Vagina (tissue), 2 donors: ENCODE measurements around the gene GPRC5B. TPM values are rescaled to one million over a fixed set of nuclear protein-coding genes. Genes with fewer than 3 reads are reported as not detected.
A peak's percentile ranks its signal among the peaks of the same experiment; 100 is the strongest.

Experiments
- DNase-seq, 2 donors: peaks; one replicate each; pipeline ENCODE4 v3.0.0-alpha.2; 2017; ENCODE audit errors: extremely low spot score in 2 of 2
- H3K27ac ChIP-seq: fragments of 200-600 bp; sonication (generic); one replicate; pipeline ENCODE4 v1.5.1; 2019
- H3K27me3 ChIP-seq: fragments of 200-600 bp; sonication (generic); one replicate; pipeline ENCODE4 v1.5.1; 2019
- H3K36me3 ChIP-seq, 2 donors: fragments of 200-600 bp; sonication (generic); one replicate each; pipeline ENCODE4 v1.5.1; 2017 to 2019
- H3K4me1 ChIP-seq: fragments of 200-600 bp; sonication (generic); one replicate; pipeline ENCODE4 v1.5.1; 2019
- H3K4me3 ChIP-seq, 2 donors: fragments of 200-600 bp; sonication (generic); 1 replicate in 1 of 2; 2 replicates in 1 of 2; pipeline ENCODE4 v1.5.1; 2016 to 2019
- H3K9me3 ChIP-seq: fragments of 200-600 bp; sonication (generic); one replicate; pipeline ENCODE4 v1.5.1; 2019
- POLR2A ChIP-seq, 2 donors: fragments of 450-650 bp; IDR thresholded peaks; one replicate each; pipeline ENCODE4 v1.6.1; 2017; ENCODE audit warnings: antibody characterized with exemption in 2 of 2, mild to moderate bottlenecking in 2 of 2, moderate library complexity in 2 of 2
- POLR2AphosphoS5 ChIP-seq, 2 donors: sonication (generic); formaldehyde crosslinking; IDR thresholded peaks; one replicate each; pipeline ENCODE4 v1.9.0; 2017; ENCODE audit warnings: antibody characterized with exemption in 2 of 2, mild to moderate bottlenecking in 2 of 2, low read depth in 1 of 2; ENCODE audit not compliant: insufficient read depth in 1 of 2
- intact Hi-C: fragments of 100-400 bp; cut with DNase I; formaldehyde crosslinking; loops from one replicate; pipeline ENCODE4 v1.15.1; 2023
- total RNA-seq: library from RNA; depleted of rRNA; stranded (reverse); fragments of >200 nt; gene quantifications from one replicate; pipeline ENCODE4 v1.2.3, GENCODE V29; 2016
- TF ChIP-seq, protein P1 (sequence below), 3 experiments: fragments of 450-650 bp in 2 of 3; fragments of 200-600 bp in 1 of 3; sonication (generic) in 1 of 3; IDR thresholded peaks; one replicate each; pipeline ENCODE4 v1.5.1; 2017 to 2019; ENCODE audit warnings: antibody characterized with exemption in 3 of 3, mild to moderate bottlenecking in 2 of 3, moderate library complexity in 2 of 3

The GPRC5B gene
- total RNA-seq, 1 donor from 2014 or later = 44.7 TPM

DNA sequence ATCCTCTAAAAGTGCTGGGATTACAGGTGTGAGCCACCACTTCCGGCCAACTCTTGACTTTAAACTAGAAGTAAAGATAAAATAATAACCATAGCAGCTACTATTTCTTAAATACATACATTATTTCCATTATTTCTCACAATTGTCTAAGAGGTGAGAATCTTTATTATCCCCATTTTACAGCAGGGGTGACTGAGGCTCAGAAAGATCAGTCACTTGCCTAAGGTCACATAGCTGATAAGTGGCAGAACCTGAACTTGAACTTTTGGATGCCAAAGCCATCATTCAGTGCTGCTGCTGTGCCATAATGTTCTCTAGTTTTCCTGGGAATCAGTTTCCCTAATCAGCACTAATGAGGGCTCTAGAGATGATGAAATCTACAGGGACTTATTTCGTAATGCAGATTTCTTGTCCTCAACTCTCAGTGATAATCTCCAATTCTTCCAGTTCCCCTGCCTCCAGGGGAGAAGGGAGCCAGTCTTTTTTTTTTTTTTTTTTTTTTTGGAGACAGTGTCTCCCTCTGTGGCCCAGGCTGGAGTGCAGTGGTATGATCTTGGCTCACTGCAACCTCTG is 25.2 kb upstream of the GPRC5B start:
- no peaks in the 10 kb centered on the region for H3K27me3 ChIP-seq

DNA sequence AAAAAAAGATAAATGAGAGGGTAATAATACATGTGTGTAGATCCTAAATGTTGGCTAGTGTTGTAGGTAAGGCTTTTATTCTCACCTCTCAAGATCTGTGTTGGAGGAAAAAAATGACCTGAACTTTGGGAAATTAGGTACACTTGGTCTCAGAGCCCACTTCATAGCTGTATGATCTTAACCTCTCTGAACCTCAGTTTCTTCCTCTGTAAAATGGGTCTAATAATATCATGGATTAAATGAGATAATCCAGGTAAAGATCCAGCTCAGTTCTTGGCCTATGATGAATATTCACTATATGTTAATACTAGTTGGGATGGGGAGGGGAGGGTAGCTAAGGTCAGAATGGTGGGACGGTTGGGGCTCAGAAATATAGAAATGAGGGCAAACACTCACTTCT is 24.3 kb upstream of the GPRC5B start:
- H3K9me3 ChIP-seq = no peaks in the 10 kb centered on the region
- no peaks in the 10 kb centered on the region for H3K36me3 ChIP-seq
- H3K4me1 ChIP-seq = no peaks in the 10 kb centered on the region
- H3K27me3 ChIP-seq = no peaks in the 10 kb centered on the region
- no peak for DNase-seq
- H3K4me3 ChIP-seq = no peak overlapping the region
- H3K27ac ChIP-seq = no peak overlapping the region
- TF ChIP-seq POLR2AphosphoS5 (IDR thresholded peaks at IDR 0.05; ENCODE audit: insufficient read depth in 1 of 2, low read depth in 1 of 2) (no peak), POLR2A (IDR thresholded peaks at IDR 0.05) (no peak)
- TF ChIP-seq, protein P1, sequence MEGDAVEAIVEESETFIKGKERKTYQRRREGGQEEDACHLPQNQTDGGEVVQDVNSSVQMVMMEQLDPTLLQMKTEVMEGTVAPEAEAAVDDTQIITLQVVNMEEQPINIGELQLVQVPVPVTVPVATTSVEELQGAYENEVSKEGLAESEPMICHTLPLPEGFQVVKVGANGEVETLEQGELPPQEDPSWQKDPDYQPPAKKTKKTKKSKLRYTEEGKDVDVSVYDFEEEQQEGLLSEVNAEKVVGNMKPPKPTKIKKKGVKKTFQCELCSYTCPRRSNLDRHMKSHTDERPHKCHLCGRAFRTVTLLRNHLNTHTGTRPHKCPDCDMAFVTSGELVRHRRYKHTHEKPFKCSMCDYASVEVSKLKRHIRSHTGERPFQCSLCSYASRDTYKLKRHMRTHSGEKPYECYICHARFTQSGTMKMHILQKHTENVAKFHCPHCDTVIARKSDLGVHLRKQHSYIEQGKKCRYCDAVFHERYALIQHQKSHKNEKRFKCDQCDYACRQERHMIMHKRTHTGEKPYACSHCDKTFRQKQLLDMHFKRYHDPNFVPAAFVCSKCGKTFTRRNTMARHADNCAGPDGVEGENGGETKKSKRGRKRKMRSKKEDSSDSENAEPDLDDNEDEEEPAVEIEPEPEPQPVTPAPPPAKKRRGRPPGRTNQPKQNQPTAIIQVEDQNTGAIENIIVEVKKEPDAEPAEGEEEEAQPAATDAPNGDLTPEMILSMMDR (IDR thresholded peaks at IDR 0.05) = no peak
- intact Hi-C loops = loop anchor here (10.0 kb wide), 1 partner anchor 476 kb away; no protein-coding TSS in a partner anchor

More for the DNA sequence above, 25.2 kb upstream of the GPRC5B start:
- intact Hi-C loops = loop anchor here (10.0 kb wide), 1 partner anchor 475 kb away; no protein-coding TSS in a partner anchor
- H3K36me3 ChIP-seq = no peaks in the 10 kb centered on the region
- TF ChIP-seq POLR2A (IDR thresholded peaks at IDR 0.05) (no peak), POLR2AphosphoS5 (IDR thresholded peaks at IDR 0.05; ENCODE audit: insufficient read depth in 1 of 2, low read depth in 1 of 2) (no peak)
- TF ChIP-seq, protein P1 (IDR thresholded peaks at IDR 0.05) = no peak
- H3K4me1 ChIP-seq = no peaks in the 10 kb centered on the region
- H3K27ac ChIP-seq = no peak overlapping the region
- H3K9me3 ChIP-seq = no peaks in the 10 kb centered on the region
- DNase-seq = no peak
- no peak overlapping the region for H3K4me3 ChIP-seq

DNA sequence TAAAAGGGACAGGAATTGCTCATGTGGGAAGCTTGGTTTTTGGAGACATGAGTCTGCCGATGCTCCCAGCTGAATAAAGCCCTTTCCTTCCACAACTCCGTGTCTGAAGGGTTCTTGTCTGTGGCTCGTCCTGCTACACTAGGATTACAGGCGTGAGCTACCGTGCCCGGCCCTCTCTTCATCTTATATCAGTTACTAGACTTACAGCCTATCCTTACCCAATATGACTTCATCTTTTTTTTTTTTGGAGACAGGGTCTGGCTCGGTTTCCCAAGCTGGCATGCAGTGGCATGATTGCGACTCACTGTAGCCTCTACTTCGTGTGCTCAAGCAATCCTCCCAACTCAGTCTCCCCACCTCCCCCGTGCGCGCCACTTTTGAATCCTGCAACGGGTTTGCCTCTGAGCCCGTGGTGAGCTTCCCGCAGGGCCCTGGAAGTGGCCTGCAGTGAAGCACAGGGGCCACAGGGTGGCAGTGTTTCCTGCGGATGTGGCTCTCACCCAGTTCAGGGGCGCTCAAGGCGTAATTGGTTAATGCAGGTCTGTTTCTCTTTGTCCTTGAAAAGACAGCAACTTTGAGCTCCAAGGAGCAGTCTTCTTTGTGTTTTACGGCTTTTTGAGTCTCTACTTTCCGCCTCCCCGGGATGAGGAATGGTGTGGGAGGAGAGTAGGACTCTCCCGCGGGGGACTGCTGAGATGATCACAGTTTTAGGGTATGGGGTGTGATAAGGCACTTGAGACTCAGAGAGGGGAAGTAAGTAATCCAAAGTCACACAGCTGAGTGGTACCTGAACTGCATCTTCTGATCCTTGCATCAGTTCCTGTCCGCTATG is 22.7 kb upstream of the GPRC5B start:
- intact Hi-C loops = loop anchor here (10.0 kb wide), 1 partner anchor 477 kb away; no protein-coding TSS in a partner anchor
- DNase-seq = no peak
- Histone ChIP-seq H3K4me3 (no peak overlapping the region), H3K27ac (no peak overlapping the region), H3K27me3 (no peaks in the 10 kb centered on the region), H3K4me1 (no peaks in the 10 kb centered on the region), H3K36me3 (no peaks in the 10 kb centered on the region), H3K9me3 (no peaks in the 10 kb centered on the region)
- TF ChIP-seq POLR2AphosphoS5 (IDR thresholded peaks at IDR 0.05; ENCODE audit: insufficient read depth in 1 of 2, low read depth in 1 of 2) = no peak
- TF ChIP-seq, protein P1 (IDR thresholded peaks at IDR 0.05) = peak; percentile 78 to 86 (median 82)

DNA sequence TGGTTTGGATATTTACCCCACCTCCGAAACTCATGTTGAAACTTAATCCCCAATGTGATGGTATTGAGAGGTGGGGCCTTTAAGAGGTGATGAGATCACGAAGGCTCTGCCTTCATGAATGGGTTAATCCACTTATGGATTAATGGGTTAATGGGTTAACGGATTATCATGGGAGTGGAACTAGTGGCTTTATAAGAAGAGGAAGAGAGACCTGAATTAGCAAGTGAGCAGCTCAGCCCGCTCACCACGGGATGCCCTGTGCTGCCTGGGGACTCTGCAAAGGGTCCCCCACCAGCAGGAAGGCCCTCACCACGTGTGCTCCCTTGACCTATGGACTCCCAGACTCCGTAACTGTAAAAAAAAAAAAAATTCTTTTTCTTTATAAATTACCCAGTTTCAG is 16.5 kb upstream of the GPRC5B start:
- no peaks in the 10 kb centered on the region for H3K9me3 ChIP-seq
- TF ChIP-seq, protein P1 (IDR thresholded peaks at IDR 0.05) = no peak
- TF ChIP-seq POLR2AphosphoS5 (IDR thresholded peaks at IDR 0.05; ENCODE audit: insufficient read depth in 1 of 2, low read depth in 1 of 2) (no peak), POLR2A (IDR thresholded peaks at IDR 0.05) (no peak)
- intact Hi-C loops = loop anchor here (10.0 kb wide), 1 partner anchor 484 kb away; no protein-coding TSS in a partner anchor
- no peaks in the 10 kb centered on the region for H3K27me3 ChIP-seq
- DNase-seq = no peak
- no peak overlapping the region for H3K4me3 ChIP-seq
- no peaks in the 10 kb centered on the region for H3K4me1 ChIP-seq
- H3K36me3 ChIP-seq = no peaks in the 10 kb centered on the region
- H3K27ac ChIP-seq = no peak overlapping the region

DNA sequence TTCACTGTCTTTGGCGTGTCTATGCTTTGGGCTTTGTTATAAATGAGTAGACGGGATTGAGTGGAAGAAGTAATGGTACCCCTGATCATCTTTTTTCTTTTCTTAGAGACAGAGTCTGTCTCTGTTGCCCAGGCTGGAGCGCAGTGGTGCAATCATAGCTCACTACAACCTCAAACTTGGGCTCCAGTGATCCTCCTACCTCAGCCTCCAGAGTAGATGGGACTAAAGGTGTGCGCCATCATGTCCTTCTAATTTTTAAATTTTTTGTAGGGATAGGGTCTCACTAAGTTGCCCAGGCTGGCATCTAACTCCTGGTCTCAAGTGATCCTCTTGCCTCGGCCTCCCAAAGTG is 14.9 kb upstream of the GPRC5B start:
- TF ChIP-seq POLR2A (IDR thresholded peaks at IDR 0.05) = no peak
- no peak for TF ChIP-seq POLR2AphosphoS5 (IDR thresholded peaks at IDR 0.05; ENCODE audit: insufficient read depth in 1 of 2, low read depth in 1 of 2)
- TF ChIP-seq, protein P1 (IDR thresholded peaks at IDR 0.05) = no peak
- H3K36me3 ChIP-seq = no peaks in the 10 kb centered on the region
- intact Hi-C loops = no loop called here
- H3K4me3 ChIP-seq = no peak overlapping the region
- H3K27ac ChIP-seq = no peak overlapping the region
- no peaks in the 10 kb centered on the region for H3K9me3 ChIP-seq
- DNase-seq = no peak
- H3K27me3 ChIP-seq = no peaks in the 10 kb centered on the region
- H3K4me1 ChIP-seq = no peaks in the 10 kb centered on the region
